ENCODE results near the gene CYP46A1.

- TF ChIP-seq CTCF (IDR thresholded peaks at IDR 0.05; ENCODE audit: poor library complexity) (no peak), EZH2phosphoT487 (IDR thresholded peaks at IDR 0.05; ENCODE audit: low read depth, severe bottlenecking, unreplicated experiment) (no peak), EZH2 (IDR thresholded peaks at IDR 0.05; ENCODE audit: borderline replicate concordance) (no peak)
Observed at GRCh38 chr14:99643343-99643742, 40.8 kb upstream of the CYP46A1 start.

Data from hepatocyte (in vitro differentiated cells).